GM23248 (cell line): Measurements from ENCODE around the gene PKD1L1.

Experiments used
- EZH2 ChIP-seq: fragments of 200-600 bp; sonication (generic); IDR thresholded peaks from 2 replicates; pipeline ENCODE4 v1.6.1; 2018; ENCODE audit warnings: antibody characterized with exemption, mild to moderate bottlenecking; ENCODE audit not compliant: insufficient read depth, poor library complexity, severe bottlenecking
- EZH2phosphoT487 ChIP-seq: fragments of 200-600 bp; sonication (generic); IDR thresholded peaks from 2 replicates; pipeline ENCODE4 v1.6.1; 2018; ENCODE audit warnings: antibody characterized with exemption, moderate library complexity, mild to moderate bottlenecking, low read depth; ENCODE audit not compliant: insufficient read depth

GRCh38 chr7:47772492-47772891, 175.8 kb downstream of the PKD1L1 start:
- TF ChIP-seq EZH2phosphoT487 (no peak), EZH2 (no peak)
